Activated B cell treated with CpG ODN at 0.5 μM for 24 hours (primary cell): ENCODE data around the gene CIZ1. TPM values are rescaled to one million over a fixed set of nuclear protein-coding genes. Genes with fewer than 3 reads are reported as not detected.

Experiments
- ATAC-seq: fragments of 200-7000 bp; cut with Tn5 transposase; one replicate; pipeline ENCODE4 v1.10.0; 2021; ENCODE audit warnings: low read depth, mild to moderate bottlenecking, moderate library complexity
- CTCF ChIA-PET: fragments of 350-600 bp; sonication (Branson Sonifier 250); formaldehyde crosslinking; loops from one replicate; lab custom pipeline; 2021; ENCODE audit warnings: antibody characterized with exemption; lab: Charles Lee
- POLR2A ChIA-PET: fragments of 350-600 bp; sonication (Branson Sonifier 250); formaldehyde crosslinking; loops from one replicate; lab custom pipeline; 2021; ENCODE audit warnings: antibody characterized with exemption; lab: Charles Lee
- DNase-seq: peaks from one replicate; pipeline ENCODE4 v3.0.0; 2022
- H3K27ac Mint-ChIP-seq: one replicate; pipeline ENCODE4 v1.8.0; 2020; ENCODE audit warnings: mixed read lengths
- H3K27me3 Mint-ChIP-seq: one replicate; pipeline ENCODE4 v1.8.0; 2021; ENCODE audit warnings: mixed read lengths
- H3K36me3 Mint-ChIP-seq: one replicate; pipeline ENCODE4 v1.8.0; 2021; ENCODE audit warnings: low read depth, mixed read lengths
- H3K4me1 Mint-ChIP-seq: one replicate; pipeline ENCODE4 v1.8.0; 2021; ENCODE audit warnings: mixed read lengths
- H3K4me3 Mint-ChIP-seq: one replicate; pipeline ENCODE4 v1.8.0; 2020; ENCODE audit warnings: mild to moderate bottlenecking, mixed read lengths
- H3K9me3 Mint-ChIP-seq: one replicate; pipeline ENCODE4 v1.8.0; 2020; ENCODE audit warnings: mixed read lengths
- CTCF ChIP-seq: fragments of 200-600 bp; IDR thresholded peaks from one replicate; pipeline ENCODE4 v1.8.0; 2022; ENCODE audit warnings: antibody characterized with exemption, mild to moderate bottlenecking
- intact Hi-C: fragments of 100-400 bp; cut with micrococcal nuclease; formaldehyde crosslinking; loops from one replicate; pipeline ENCODE4 v1.15.1; 2024
- total RNA-seq: library from RNA; stranded (reverse); gene quantifications from 2 replicates; pipeline ENCODE4 v1.2.3, GENCODE V29; 2022

CIZ1 gene
- total RNA-seq, 1 donor from 2014 or later = 142 TPM

GRCh38 chr9:128203024-128203706, 11.8 kb upstream of the CIZ1 start, which contains the start of gene DNM1:
Gene DNM1 (plus strand): TSS chr9:128203379. CDS start chr9:128203471, 92 bp downstream.
- ATAC-seq (peak; percentile 98), DNase-seq (peak; percentile 78)
- intact Hi-C loops = loop anchor here (1.0 kb wide), 4 partner anchors 12 to 137 kb away; partner anchors contain the start of genes CIZ1 and SLC27A4
- ChIA-PET POLR2A (no interaction called here), CTCF (interaction anchor here (0.7 kb wide), 1 partner anchor 706 kb away, joined by 3 read pairs; no protein-coding TSS in a partner anchor)
- Mint-ChIP-seq H3K36me3 (no peaks in the 10 kb centered on the region), H3K9me3 (no peaks in the 10 kb centered on the region), H3K4me1 (peaks cover 7% of the 10 kb centered on the region), H3K4me3 (peak within 1 kb of the TSS; percentile 85), H3K27me3 (peaks cover 18% of the 10 kb centered on the region), H3K27ac (peak within 1 kb of the TSS; percentile 56)
- peak; percentile 59 for TF ChIP-seq CTCF

GRCh38 chr9:128202648-128203023, 11.3 kb upstream of the CIZ1 start:
- TF ChIP-seq CTCF = no peak
- ATAC-seq (no peak), DNase-seq (no peak)
- peaks cover 7% of the 10 kb centered on the region for H3K4me1 Mint-ChIP-seq
- no peaks in the 10 kb centered on the region for H3K36me3 Mint-ChIP-seq
- no peaks in the 10 kb centered on the region for H3K9me3 Mint-ChIP-seq
- ChIA-PET CTCF (no interaction called here), POLR2A (no interaction called here)
- peak overlapping the region; percentile 56 for H3K27ac Mint-ChIP-seq
- intact Hi-C loops = loop anchor here (1.0 kb wide), 4 partner anchors 11 to 138 kb away; partner anchors contain the start of genes CIZ1 and SLC27A4
- H3K27me3 Mint-ChIP-seq = peaks cover 18% of the 10 kb centered on the region
- H3K4me3 Mint-ChIP-seq = peak overlapping the region; percentile 85

- ChIA-PET CTCF (interaction anchor here (1.8 kb wide), 1 partner anchor 11 kb away, joined by 7 read pairs; no protein-coding TSS in a partner anchor), POLR2A (no interaction called here)
- ATAC-seq (no peak), DNase-seq (no peak)
- no peaks in the 10 kb centered on the region for H3K36me3 Mint-ChIP-seq
- H3K4me1 Mint-ChIP-seq = peaks cover 7% of the 10 kb centered on the region
- intact Hi-C loops = no loop called here
- peaks cover 18% of the 10 kb centered on the region for H3K27me3 Mint-ChIP-seq
- no peak for TF ChIP-seq CTCF
- no peak overlapping the region for H3K4me3 Mint-ChIP-seq
- no peaks in the 10 kb centered on the region for H3K9me3 Mint-ChIP-seq
- no peak overlapping the region for H3K27ac Mint-ChIP-seq
Measured at GRCh38 chr9:128201441-128202369, 10.3 kb upstream of the CIZ1 start.

- TF ChIP-seq CTCF = no peak
- intact Hi-C loops = loop anchor here (2.0 to 5.0 kb wide), 4 partner anchors 57 to 147 kb away; partner anchors contain the start of genes COQ4, GOLGA2, SLC27A4 and SWI5
- no peaks in the 10 kb centered on the region for H3K9me3 Mint-ChIP-seq
- peak overlapping the region; percentile 73 for H3K27ac Mint-ChIP-seq
- ATAC-seq = no peak
- H3K36me3 Mint-ChIP-seq = peaks cover 13% of the 10 kb centered on the region
- no peaks in the 10 kb centered on the region for H3K27me3 Mint-ChIP-seq
- no peak overlapping the region for H3K4me3 Mint-ChIP-seq
- CTCF ChIA-PET = interaction anchor here (1.1 to 1.3 kb wide), 2 partner anchors 32 to 148 kb away, joined by 3 to 4 read pairs; no protein-coding TSS in a partner anchor
- H3K4me1 Mint-ChIP-seq = peaks cover 22% of the 10 kb centered on the region
- POLR2A ChIA-PET = no interaction called here
- no peak for DNase-seq
Measured at GRCh38 chr9:128193469-128194096, 2.2 kb upstream of the CIZ1 start.
